ENCODE data around the gene SPEG. TPM values are rescaled to one million over a fixed set of nuclear protein-coding genes. Genes with fewer than 3 reads are reported as not detected.
A peak's percentile ranks its signal among the peaks of the same experiment; 100 is the strongest.

Gene SPEG
- total RNA-seq, 6 donors from 2014 or later, result 2.3 to 8.9 (median 4.9) TPM

DNA sequence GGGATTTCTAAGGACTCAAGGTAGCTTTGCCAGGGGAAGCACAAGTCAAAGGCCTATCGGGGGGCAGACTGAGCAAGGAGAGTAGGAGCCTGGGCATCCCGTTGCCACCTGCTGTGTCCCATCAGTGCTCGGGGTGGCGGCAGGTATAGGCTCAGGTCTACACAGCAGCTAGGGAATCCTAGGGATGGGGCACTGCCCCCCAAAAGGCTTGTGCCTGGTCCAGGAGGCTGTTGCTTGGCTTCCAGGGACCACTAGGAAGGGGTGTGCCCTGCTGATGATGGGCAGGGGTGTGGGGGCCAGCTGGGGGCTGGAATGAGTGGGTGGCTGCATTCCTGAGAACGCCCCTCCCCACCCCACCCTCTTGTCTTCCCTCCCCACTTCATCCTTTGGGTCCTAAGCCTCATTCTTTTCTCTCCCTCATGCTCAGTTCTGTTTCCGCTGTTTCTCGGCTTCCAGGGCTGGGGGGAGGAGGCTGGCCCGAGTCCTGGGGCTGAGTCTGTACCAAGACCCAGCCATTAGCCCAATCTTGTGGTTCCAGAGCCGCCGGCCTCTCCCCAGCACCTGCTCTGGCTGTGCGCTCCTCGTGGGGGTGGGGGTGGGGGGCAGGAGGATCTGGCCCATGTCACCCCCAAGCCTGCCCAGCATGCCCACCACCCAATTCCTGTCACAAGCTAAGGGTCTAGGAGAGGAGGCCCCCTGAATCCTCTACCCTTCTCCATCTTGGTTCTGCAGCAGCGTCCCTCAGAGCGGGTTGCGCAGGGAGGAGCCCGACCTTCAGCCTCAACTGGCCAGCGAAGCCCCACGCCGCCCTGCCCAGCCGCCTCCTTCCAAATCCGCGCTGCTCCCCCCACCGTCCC is 12.8 kb downstream of the SPEG start:
- 65 to 67% methylated on average over 9 to 23 of the region's 23 CpGs for whole genome bisulfite sequencing, 2 donors
- no peak for ATAC-seq (ENCODE audit: low FRiP score in 2 of 2)
- no peak for TF ChIP-seq POLR2AphosphoS5 (IDR thresholded peaks at IDR 0.05)
- no peak for TF ChIP-seq POLR2A (IDR thresholded peaks at IDR 0.05)
- no peak for TF ChIP-seq EP300 (IDR thresholded peaks at IDR 0.05)
- TF ChIP-seq, protein P1, sequence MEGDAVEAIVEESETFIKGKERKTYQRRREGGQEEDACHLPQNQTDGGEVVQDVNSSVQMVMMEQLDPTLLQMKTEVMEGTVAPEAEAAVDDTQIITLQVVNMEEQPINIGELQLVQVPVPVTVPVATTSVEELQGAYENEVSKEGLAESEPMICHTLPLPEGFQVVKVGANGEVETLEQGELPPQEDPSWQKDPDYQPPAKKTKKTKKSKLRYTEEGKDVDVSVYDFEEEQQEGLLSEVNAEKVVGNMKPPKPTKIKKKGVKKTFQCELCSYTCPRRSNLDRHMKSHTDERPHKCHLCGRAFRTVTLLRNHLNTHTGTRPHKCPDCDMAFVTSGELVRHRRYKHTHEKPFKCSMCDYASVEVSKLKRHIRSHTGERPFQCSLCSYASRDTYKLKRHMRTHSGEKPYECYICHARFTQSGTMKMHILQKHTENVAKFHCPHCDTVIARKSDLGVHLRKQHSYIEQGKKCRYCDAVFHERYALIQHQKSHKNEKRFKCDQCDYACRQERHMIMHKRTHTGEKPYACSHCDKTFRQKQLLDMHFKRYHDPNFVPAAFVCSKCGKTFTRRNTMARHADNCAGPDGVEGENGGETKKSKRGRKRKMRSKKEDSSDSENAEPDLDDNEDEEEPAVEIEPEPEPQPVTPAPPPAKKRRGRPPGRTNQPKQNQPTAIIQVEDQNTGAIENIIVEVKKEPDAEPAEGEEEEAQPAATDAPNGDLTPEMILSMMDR (IDR thresholded peaks at IDR 0.05), result no peak
- Histone ChIP-seq H3K4me3 (no peak overlapping the region), H3K36me3 (no peaks in the 10 kb centered on the region), H3K9me3 (no peaks in the 10 kb centered on the region), H3K4me1 (peaks cover 0 to 11% (median 7%) of the 10 kb centered on the region in 4 donors), H3K27me3 (peaks cover 0 to 25% (median 12%) of the 10 kb centered on the region in 4 donors), H3K27ac (no peak overlapping the region)
- no peak for DNase-seq

DNA sequence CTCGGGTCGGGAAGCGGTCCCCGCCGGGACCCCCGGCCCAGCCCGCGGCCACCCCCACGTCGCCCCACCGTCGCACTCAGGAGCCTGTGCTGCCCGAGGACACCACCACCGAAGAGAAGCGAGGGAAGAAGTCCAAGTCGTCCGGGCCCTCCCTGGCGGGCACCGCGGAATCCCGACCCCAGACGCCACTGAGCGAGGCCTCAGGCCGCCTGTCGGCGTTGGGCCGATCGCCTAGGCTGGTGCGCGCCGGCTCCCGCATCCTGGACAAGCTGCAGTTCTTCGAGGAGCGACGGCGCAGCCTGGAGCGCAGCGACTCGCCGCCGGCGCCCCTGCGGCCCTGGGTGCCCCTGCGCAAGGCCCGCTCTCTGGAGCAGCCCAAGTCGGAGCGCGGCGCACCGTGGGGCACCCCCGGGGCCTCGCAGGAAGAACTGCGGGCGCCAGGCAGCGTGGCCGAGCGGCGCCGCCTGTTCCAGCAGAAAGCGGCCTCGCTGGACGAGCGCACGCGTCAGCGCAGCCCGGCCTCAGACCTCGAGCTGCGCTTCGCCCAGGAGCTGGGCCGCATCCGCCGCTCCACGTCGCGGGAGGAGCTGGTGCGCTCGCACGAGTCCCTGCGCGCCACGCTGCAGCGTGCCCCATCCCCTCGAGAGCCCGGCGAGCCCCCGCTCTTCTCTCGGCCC is 13.6 kb downstream of the SPEG start:
- H3K4me1 ChIP-seq, result peaks cover 0 to 11% (median 7%) of the 10 kb centered on the region in 4 donors
- ATAC-seq (ENCODE audit: low FRiP score in 2 of 2) (no peak), DNase-seq (peak in 1 of 2 donors; percentile 78)
- peaks cover 0 to 24% (median 10%) of the 10 kb centered on the region in 4 donors for H3K27me3 ChIP-seq
- no peak overlapping the region for H3K4me3 ChIP-seq
- TF ChIP-seq, protein P1 (IDR thresholded peaks at IDR 0.05), result no peak
- TF ChIP-seq EP300 (IDR thresholded peaks at IDR 0.05) (no peak), POLR2AphosphoS5 (IDR thresholded peaks at IDR 0.05) (no peak), POLR2A (IDR thresholded peaks at IDR 0.05) (no peak)
- H3K27ac ChIP-seq, result no peak overlapping the region
- 19 to 30% methylated on average over 6 to 46 of the region's 88 CpGs for WGBS, 2 donors
- H3K9me3 ChIP-seq, result no peaks in the 10 kb centered on the region
- H3K36me3 ChIP-seq, result no peaks in the 10 kb centered on the region

DNA sequence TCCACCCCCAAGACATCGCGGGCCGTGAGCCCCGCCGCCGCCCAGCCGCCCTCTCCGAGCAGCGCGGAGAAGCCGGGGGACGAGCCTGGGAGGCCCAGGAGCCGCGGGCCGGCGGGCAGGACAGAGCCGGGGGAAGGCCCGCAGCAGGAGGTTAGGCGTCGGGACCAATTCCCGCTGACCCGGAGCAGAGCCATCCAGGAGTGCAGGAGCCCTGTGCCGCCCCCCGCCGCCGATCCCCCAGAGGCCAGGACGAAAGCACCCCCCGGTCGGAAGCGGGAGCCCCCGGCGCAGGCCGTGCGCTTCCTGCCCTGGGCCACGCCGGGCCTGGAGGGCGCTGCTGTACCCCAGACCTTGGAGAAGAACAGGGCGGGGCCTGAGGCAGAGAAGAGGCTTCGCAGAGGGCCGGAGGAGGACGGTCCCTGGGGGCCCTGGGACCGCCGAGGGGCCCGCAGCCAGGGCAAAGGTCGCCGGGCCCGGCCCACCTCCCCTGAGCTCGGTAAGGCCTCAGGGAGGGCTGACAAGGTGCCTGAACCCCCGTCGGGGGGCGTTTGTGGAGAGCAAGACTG is 14.2 kb downstream of the SPEG start:
- H3K27ac ChIP-seq, result no peak overlapping the region
- DNase-seq (peak in 1 of 2 donors; percentile 77), ATAC-seq (ENCODE audit: low FRiP score in 2 of 2) (no peak)
- no peak overlapping the region for H3K4me3 ChIP-seq
- peaks cover 0 to 24% (median 10%) of the 10 kb centered on the region in 4 donors for H3K27me3 ChIP-seq
- peaks cover 0 to 11% (median 7%) of the 10 kb centered on the region in 4 donors for H3K4me1 ChIP-seq
- TF ChIP-seq EP300 (IDR thresholded peaks at IDR 0.05) (no peak), POLR2AphosphoS5 (IDR thresholded peaks at IDR 0.05) (no peak), POLR2A (IDR thresholded peaks at IDR 0.05) (no peak)
- TF ChIP-seq, protein P1 (IDR thresholded peaks at IDR 0.05), result no peak
- no peaks in the 10 kb centered on the region for H3K9me3 ChIP-seq
- no peaks in the 10 kb centered on the region for H3K36me3 ChIP-seq
- WGBS, 2 donors, result 6 to 19% methylated on average over 11 to 13 of the region's 51 CpGs

DNA sequence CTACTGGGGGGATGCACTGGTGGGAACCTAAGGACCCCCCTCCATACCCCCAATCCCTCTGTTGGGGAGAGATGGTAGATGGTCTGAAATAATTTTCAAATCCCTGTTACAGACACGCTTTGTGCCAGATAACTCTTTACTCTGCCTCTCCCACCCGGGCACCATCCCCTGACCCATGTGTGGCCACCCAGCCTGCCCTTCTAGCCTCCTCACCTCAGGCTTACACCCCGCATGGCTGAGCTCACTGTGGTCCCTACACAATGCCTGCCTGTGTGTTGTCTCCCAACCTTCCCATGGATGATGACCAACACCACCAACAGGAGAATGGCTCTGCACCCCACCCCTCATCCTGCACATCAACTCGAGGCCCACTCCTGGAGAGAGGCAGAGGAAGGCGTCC is 15.0 kb downstream of the SPEG start:
- H3K27me3 ChIP-seq, result peaks cover 0 to 24% (median 10%) of the 10 kb centered on the region in 4 donors
- no peaks in the 10 kb centered on the region for H3K9me3 ChIP-seq
- ATAC-seq (ENCODE audit: low FRiP score in 2 of 2) (no peak), DNase-seq (no peak)
- peaks cover 0 to 11% (median 7%) of the 10 kb centered on the region in 4 donors for H3K4me1 ChIP-seq
- WGBS, 2 donors, result 75 to 82% methylated on average over 5 of the region's 5 CpGs
- no peaks in the 10 kb centered on the region for H3K36me3 ChIP-seq
- no peak overlapping the region for H3K4me3 ChIP-seq
- H3K27ac ChIP-seq, result no peak overlapping the region
- no peak for TF ChIP-seq POLR2AphosphoS5 (IDR thresholded peaks at IDR 0.05)

Measured in upper lobe of left lung (tissue), 6 donors.